Progenitor cell of endocrine pancreas (in vitro differentiated cells): ENCODE results near the gene GLRX5. TPM values are rescaled to one million over a fixed set of nuclear protein-coding genes. Genes with fewer than 3 reads are reported as not detected.
"Not testable (repeated sequence)": the region's sequence is repeated elsewhere in the genome, so short reads cannot be mapped to it uniquely, and the experiment has no call there.

Experiments
- DNase-seq: peaks from one replicate; pipeline ENCODE4 v3.0.0; 2021; ENCODE audit warnings: low spot score; ENCODE audit not compliant: unreplicated experiment
- H3K27ac Mint-ChIP-seq: 2 replicates; pipeline ENCODE4 v1.8.0; 2021; ENCODE audit warnings: mild to moderate bottlenecking, moderate library complexity, mixed read lengths
- H3K27me3 Mint-ChIP-seq: 2 replicates; pipeline ENCODE4 v1.8.0; 2021; ENCODE audit warnings: mixed read lengths
- H3K36me3 Mint-ChIP-seq: 2 replicates; pipeline ENCODE4 v1.8.0; 2022; ENCODE audit warnings: mixed read lengths; ENCODE audit not compliant: insufficient read depth
- H3K4me1 Mint-ChIP-seq: 2 replicates; pipeline ENCODE4 v1.8.0; 2021; ENCODE audit warnings: low read depth, mixed read lengths
- H3K4me3 Mint-ChIP-seq: 2 replicates; pipeline ENCODE4 v1.8.0; 2021; ENCODE audit warnings: low read depth, mild to moderate bottlenecking, moderate library complexity, mixed read lengths
- H3K9me3 Mint-ChIP-seq: 2 replicates; pipeline ENCODE4 v1.8.0; 2021; ENCODE audit warnings: low read depth, mixed read lengths
- CTCF ChIP-seq: fragments of 200-600 bp; sonication (generic); IDR thresholded peaks from one replicate; pipeline ENCODE4 v1.5.0; 2021; ENCODE audit warnings: antibody characterized with exemption, mild to moderate bottlenecking; ENCODE audit not compliant: unreplicated experiment
- total RNA-seq: library from RNA; stranded (reverse); gene quantifications from 2 replicates; pipeline ENCODE4 v1.2.1, GENCODE V29; 2021

The GLRX5 gene
- total RNA-seq, 1 donor from 2014 or later: 54.8 TPM

DNA sequence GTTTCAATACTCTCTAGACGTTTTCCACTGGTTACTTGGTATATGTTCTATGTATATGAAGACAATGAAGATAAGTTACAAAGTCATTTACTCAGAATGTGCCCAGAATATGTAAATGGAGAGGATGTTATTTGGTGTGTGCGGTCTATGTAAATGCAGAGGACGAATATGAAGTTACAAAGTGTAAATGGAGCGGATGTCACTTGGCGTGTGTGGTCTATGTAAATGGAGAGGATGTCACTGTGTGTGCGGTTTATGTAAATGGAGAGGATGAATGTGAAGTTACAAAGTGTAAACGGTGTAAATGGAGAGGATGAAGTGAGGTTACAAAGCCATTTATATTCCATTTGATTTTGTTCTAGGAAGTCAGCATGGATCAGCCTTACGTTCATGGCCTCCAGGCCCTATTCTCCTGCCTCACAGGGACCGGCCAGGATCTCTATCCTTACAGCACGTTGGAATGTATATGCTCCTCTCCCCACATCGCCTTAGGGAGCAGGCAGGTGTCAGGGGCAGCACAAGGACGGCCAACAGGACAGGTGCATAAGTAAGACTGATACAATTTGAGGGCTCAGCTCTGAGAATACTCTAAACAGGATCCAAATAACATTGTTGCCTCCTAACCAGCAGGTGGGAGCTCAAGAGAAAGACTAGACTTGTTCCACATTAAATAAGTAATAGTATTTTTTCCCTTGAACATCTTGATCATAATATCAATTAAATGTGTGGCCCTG is 42.4 kb downstream of the GLRX5 start:
- H3K27ac Mint-ChIP-seq: peak overlapping the region; percentile 33
- H3K4me3 Mint-ChIP-seq: no peak overlapping the region
- no peaks in the 10 kb centered on the region for H3K36me3 Mint-ChIP-seq
- no peak for DNase-seq
- H3K4me1 Mint-ChIP-seq: peaks cover 14% of the 10 kb centered on the region
- no peaks in the 10 kb centered on the region for H3K9me3 Mint-ChIP-seq
- H3K27me3 Mint-ChIP-seq: no peaks in the 10 kb centered on the region
- TF ChIP-seq CTCF: no peak

DNA sequence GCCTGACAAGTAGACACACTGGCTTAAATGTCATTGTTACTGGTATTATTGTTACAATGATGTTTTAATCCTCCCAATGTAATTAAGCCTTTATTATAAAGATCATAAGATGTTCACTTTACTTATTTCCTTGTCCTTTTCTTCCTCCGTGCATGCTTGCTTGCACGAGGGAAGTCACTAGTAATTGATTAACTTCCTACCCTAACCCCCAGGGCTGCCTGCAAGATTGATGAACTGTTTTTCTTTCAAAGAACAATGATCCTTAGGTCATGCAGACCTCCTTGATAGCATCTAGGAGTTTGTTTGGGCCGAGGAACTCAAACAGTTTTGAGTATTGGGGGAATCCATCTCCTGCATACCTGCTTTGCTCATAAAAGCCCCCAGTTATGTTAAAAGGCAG is 43.0 kb downstream of the GLRX5 start:
- H3K27me3 Mint-ChIP-seq: no peaks in the 10 kb centered on the region
- H3K9me3 Mint-ChIP-seq: no peaks in the 10 kb centered on the region
- no peaks in the 10 kb centered on the region for H3K36me3 Mint-ChIP-seq
- H3K4me3 Mint-ChIP-seq: no peak overlapping the region
- DNase-seq: no peak
- peaks cover 14% of the 10 kb centered on the region for H3K4me1 Mint-ChIP-seq
- H3K27ac Mint-ChIP-seq: peak overlapping the region; percentile 78
- TF ChIP-seq CTCF: no peak

GRCh38 chr14:95583836-95584617 is 49.2 kb downstream of the GLRX5 start:
- not testable (repeated sequence) for H3K27me3 Mint-ChIP-seq, DNase-seq, H3K4me3 Mint-ChIP-seq, H3K9me3 Mint-ChIP-seq, H3K36me3 Mint-ChIP-seq, H3K4me1 Mint-ChIP-seq, H3K27ac Mint-ChIP-seq

DNA sequence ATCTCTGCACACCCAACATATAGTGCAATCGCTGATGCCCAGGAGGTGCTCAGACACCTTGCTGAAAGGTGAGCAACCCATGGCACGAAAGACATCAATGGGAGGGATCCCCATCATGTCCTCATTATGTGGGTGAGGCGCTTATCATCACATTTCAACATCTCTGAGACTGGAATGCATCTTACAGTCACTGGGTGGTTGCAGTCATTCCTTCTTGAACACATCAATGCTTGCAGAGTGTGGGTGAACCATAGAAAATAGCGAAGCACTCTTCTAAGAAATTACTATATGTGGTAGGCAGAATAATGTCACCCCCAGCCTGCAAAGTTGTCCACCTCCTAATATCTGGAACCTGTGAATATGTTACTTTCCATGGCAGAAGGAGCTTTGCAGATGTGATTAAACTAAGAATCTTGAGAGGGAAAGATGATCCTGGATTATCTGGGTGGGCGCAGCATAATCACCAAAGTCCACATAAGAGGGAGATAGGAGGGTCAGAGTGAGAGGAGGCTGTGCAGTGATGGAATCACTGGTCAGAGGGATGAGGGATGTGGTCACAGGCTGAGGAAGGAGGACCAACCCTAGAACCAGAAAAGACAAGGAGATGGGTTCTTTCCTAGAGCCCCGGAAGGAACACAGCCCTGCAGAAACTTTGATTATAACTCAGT is 51.2 kb downstream of the GLRX5 start:
- no peak overlapping the region for H3K4me3 Mint-ChIP-seq
- peaks cover 3% of the 10 kb centered on the region for H3K36me3 Mint-ChIP-seq
- no peak for TF ChIP-seq CTCF
- H3K9me3 Mint-ChIP-seq: peaks cover 7% of the 10 kb centered on the region
- H3K4me1 Mint-ChIP-seq: no peaks in the 10 kb centered on the region
- DNase-seq: no peak
- no peak overlapping the region for H3K27ac Mint-ChIP-seq
- peaks cover 3% of the 10 kb centered on the region for H3K27me3 Mint-ChIP-seq

DNA sequence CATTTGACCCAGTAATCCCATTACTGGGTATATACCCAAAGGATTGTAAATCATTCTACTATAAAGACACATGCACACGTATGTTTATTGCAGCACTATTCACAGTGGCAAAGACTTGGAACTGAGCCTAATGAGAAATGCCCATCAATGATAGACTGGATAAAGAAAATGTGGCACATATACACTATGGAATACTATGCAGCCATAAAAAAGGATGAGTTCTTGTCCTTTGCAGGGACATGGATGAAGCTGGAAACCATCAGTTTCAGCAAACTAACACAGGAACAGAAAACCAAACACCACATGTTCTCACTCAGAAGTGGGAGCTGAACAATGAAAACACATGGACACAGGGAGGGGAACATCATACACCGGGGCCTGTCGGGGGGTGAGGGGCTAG is 56.3 kb downstream of the GLRX5 start:
- not testable (repeated sequence) for H3K27ac Mint-ChIP-seq, H3K4me1 Mint-ChIP-seq, H3K27me3 Mint-ChIP-seq, H3K4me3 Mint-ChIP-seq, H3K36me3 Mint-ChIP-seq, H3K9me3 Mint-ChIP-seq, DNase-seq

Other genes with a start within 250 kb of the GLRX5 start
- gene CLMN, start 215.1 kb upstream of the GLRX5 start, total RNA-seq: 25.3 and 31.5 TPM in 2 replicates
- 0.31 and 0.44 TPM in 2 replicates for gene SYNE3, start 18.4 kb upstream of the GLRX5 start, total RNA-seq
- gene TCL1B, start 151.4 kb downstream of the GLRX5 start, total RNA-seq: not detected in 2 replicates
- gene TCL1A, start 179.1 kb downstream of the GLRX5 start, total RNA-seq: not detected in 2 replicates